GM21825 (cell line): Measurements from ENCODE around the gene GPR180.
"Not testable (repeated sequence)": the region's sequence is repeated elsewhere in the genome, so short reads cannot be mapped to it uniquely, and the experiment has no call there.

Source experiments
- ATAC-seq: cut with Tn5 transposase; IDR thresholded peaks from one replicate; pipeline ENCODE4 v1.9.1; 2021; ENCODE audit warnings: mild to moderate bottlenecking, moderate library complexity; ENCODE audit not compliant: unreplicated experiment

The GPR180 gene

GRCh38 chr13:94595950-94596574 is 5.6 kb upstream of the GPR180 start, which contains the start of gene TGDS:
TSS of gene TGDS (minus strand) at chr13:94596152. CDS start at chr13:94596136, 16 bp downstream.
- ATAC-seq: peak; percentile 98

DNA sequence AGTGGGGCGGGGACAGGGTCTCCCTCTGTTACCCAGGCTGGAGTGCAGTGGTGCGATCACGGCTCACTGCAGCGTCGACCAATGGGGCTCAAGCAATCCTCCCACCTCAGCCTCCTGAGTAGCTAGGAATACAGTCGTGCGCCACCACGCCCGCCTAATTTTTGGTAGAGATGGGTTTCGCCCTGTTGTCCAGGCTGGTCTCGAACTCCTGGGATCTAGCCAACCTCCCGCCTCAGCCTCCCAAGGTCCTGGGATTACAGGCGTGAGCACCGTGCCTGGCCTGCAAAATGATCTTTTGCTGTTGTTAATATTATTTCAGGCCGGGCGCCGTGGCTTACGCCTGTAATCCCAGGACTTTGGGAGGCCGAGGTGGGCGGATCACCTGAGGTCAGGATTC is 5.1 kb upstream of the GPR180 start:
- ATAC-seq: no peak

DNA sequence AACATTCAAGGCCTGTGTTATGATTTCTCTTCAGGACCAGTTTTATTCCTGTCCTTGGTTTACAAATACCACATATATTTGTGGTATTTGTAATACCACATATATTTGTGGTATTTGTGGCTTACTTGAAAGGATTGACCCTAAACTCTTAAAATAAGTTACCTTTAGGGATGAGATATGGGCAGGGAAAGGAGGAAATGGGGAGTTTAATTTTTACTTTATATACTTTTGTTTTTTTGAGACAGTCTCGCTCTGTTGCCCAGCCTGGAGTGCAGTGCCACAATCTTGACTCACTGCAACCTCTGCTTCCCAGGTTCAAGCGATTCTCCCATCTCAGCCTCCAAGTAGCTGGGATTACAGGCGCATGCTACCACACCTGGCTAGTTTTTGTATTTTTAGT is 3.4 kb upstream of the GPR180 start:
- ATAC-seq: no peak

GRCh38 chr13:94599877-94600276 is 1.8 kb upstream of the GPR180 start:
- ATAC-seq: no peak

GRCh38 chr13:94602467-94602866 is 810 bp downstream of the GPR180 start:
- no peak for ATAC-seq

GRCh38 chr13:94607056-94607455 is 5.4 kb downstream of the GPR180 start:
- ATAC-seq: no peak

DNA sequence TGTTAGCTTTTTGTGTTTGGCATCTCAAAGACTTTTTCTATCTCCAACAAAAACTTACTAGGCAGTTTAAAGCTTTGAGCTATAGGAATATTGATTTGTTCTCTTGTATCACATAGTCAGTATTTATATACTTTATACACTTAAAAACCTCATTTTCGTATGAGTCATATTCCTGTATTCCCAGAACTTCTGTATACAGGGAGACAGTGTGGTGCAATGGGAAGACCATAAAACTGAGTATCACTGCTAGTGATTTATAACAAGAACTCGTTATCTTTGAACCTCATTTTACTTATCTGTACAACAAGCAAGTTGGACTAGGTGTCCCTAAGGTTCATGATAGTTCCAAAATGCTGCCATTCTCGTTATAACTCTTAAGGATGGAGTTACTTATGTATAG is 6.3 kb downstream of the GPR180 start:
- ATAC-seq: no peak

DNA sequence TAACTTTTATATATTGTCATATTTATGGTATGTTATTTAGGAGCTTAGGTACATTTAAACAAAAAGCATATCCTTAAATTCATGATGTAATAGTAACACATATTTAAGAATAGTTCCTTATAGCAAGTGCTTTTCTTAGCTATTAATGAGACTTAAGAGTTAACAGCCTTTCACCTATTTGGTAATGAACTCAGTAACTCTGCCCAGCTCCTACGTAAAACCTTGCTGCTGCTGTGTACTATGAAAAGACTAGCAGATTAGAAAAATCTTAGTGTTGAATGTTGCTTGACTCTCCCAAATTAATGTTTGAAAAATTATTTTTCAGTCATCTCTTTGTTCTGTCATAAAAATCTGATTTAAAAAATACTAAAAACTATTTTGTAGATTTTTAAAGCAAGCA is 6.9 kb downstream of the GPR180 start:
- ATAC-seq: no peak

DNA sequence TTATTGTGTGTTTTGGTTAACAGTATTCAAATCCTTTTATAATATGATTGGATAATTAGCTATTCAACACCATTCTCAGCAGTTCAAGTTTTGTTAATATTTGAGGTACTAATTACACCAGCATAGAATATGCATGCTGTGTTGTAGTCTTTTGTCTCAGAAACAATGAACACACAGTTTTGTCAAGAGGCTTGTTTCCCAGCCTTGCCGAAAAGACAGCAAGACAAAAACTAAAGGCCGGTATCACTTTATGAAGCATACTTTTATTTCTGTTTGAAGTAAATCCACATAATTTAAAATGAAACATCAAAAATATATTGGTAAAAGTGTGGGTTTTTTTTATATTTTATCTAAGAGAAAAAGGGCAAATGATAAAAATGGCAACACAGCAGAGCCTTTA is 7.5 kb downstream of the GPR180 start:
- no peak for ATAC-seq

GRCh38 chr13:94610475-94610874 is 8.8 kb downstream of the GPR180 start:
- no peak for ATAC-seq

- no peak for ATAC-seq
Observed at GRCh38 chr13:94612050-94612449, 10.4 kb downstream of the GPR180 start.

- ATAC-seq: no peak
Observed at GRCh38 chr13:94613051-94613450, 11.4 kb downstream of the GPR180 start.

DNA sequence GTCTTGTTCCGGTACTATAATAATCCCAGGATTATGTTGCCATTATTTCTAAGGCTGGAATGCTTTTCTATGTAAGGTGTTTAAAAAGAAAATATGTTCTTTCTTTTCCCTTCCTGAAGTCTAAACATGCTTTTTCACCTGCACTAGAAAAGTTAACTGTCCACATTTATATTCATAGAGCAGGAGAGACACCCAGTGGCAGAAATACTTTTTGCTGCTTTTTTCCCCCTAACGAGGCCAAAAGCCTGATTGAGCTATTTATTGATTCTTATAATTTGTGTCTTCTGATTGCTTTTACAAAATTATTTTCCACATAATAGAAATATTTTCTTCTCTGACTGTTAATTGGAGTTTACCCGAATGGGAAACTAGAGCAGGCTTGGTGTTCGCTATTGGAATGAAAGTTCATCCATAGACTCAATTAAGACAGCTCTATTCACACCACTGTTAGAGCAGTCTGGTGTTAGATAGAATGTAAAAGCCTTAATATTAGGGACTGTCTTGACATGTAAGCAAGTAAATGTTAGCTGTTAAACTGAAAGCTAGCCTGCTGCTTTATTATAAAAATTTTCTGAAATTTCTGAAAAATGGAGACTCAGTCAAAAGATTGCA is 15.8 kb downstream of the GPR180 start:
- ATAC-seq: no peak

- ATAC-seq: peak; percentile 76
Observed at GRCh38 chr13:94620286-94620896, 18.7 kb downstream of the GPR180 start.

DNA sequence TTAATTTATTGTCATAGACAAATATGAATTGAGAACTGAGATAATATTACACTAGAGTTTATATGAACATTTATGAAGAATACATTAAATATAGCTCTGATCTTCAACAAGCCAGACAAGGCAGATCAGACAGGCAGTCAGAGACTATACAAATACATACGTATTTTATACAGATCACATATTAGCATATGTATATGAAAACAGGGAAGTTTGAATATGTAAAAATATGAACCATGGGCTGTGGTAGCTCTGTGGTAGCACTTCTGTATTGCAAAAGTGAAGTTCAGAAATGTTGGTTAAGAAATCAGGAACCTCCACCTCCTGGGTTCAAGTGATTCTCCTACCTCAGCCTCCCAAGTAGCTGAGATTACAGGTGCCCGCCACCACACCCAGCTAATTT is 20.7 kb downstream of the GPR180 start:
- no peak for ATAC-seq

DNA sequence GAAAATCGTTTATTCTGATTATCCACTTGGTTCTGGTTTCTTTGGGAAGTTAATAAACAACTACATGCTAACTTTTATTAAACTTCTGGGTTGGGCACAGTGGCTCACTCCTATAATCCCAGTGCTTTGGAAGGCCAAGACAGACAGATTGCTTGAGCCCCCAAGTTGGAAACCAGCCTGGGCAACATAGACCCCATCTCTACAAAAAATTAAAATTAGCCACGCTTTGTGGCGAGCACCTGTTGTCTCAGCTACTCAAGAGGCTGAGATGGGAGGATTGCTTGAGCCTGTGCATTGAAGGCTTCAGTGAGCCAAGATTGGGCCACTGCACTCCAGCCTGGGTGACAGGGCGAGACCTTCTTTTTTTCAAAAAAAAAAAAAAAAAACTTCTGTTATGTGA is 21.7 kb downstream of the GPR180 start:
- no peak for ATAC-seq

- ATAC-seq: no peak
Observed at GRCh38 chr13:94630858-94631257, 29.2 kb downstream of the GPR180 start.

GRCh38 chr13:94632226-94632980 is 30.7 kb downstream of the GPR180 start:
- no peak for ATAC-seq

DNA sequence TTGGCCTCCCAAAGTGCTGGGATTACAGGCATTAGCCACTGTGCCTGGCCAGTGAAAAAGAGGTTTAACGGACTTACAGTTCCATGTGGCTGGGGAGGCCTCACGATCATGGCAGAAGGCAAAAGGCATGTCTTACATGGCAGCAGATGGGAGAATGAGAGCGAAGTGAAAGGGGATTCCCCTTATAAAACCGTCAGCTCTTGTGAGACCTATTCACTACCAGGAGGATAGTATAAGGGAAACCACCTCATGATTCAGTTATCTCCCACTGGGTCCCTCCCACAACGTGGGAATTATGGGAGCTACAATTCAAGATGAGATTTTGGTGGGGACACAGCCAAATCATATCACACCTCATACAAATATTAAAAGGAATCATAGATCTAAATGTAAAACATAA is 34.4 kb downstream of the GPR180 start:
- ATAC-seq: not testable (repeated sequence)

DNA sequence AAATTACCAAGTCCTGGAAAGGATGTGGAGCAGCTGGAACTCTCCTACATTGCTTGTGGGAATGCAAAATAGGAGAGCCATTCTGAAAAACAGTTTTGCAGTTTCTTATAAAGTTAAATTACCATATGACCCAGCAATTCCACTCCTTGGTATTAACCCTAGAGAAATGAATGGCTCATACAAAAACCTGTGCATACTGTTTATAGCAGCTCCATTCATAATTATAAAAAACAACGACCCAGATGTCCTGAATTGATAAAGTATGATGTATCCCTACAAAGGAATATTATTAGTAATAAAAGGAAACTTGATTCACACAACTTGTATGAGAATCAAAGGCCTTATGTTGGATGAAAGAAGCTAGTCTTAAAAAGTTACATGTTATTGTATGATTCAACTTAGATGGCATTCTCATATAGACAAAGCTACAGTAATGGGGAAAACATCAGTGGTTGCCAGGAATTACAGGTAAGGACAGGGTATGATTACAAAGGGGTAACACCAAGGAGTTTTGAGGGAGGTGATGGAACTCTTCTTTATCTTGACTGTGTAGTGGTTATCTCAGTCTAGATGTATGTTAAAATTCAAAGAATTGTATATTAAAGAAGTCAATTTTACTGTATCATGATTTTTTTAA is 35.4 kb downstream of the GPR180 start:
- no peak for ATAC-seq

DNA sequence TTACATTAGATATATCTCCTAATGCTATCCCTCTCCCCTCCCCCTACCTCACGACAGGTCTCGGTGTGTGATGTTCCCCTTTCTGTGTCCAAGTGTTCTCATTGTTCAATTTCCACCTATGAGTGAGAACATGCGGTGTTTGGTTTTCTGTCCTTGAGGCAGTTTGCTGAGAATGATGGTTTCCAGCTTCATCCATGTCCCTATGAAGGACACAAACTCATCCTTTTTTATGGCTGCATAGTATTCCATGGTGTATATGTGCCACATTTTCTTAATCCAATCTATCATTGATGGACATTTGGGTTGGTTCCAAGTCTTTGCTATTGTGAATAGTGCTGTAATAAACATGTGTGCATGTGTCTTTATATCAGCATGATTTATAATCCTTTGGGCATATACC is 36.0 kb downstream of the GPR180 start:
- ATAC-seq: not testable (repeated sequence)
